H7 (cell line): ENCODE results near the gene AGMAT. TPM values are rescaled to one million over a fixed set of nuclear protein-coding genes. Genes with fewer than 3 reads are reported as not detected.
"Not testable (repeated sequence)": the region's sequence is repeated elsewhere in the genome, so short reads cannot be mapped to it uniquely, and the experiment has no call there.

Experiments used
- DNase-seq: peaks from one replicate; pipeline ENCODE4 v3.0.0; 2012
- H3K27me3 ChIP-seq: 2 replicates; pipeline ENCODE4 v1.6.0; 2011; ENCODE audit warnings: mild to moderate bottlenecking, low read length; ENCODE audit not compliant: control insufficient read depth, insufficient read depth
- H3K36me3 ChIP-seq: replicated peaks from 2 replicates; pipeline ENCODE4 v1.5.1; 2011; ENCODE audit warnings: low read length; ENCODE audit not compliant: control insufficient read depth, insufficient read depth
- H3K4me3 ChIP-seq: 2 replicates; pipeline ENCODE4 v1.5.1; 2011; ENCODE audit warnings: low read depth, mild to moderate bottlenecking, control low read depth, low read length, moderate library complexity; ENCODE audit not compliant: insufficient read depth
- total RNA-seq: library from RNA; depleted of rRNA; stranded (reverse); fragments of >200 nt; shearing (Covaris generic); gene quantifications from 2 replicates; pipeline ENCODE4 v1.2.3, GENCODE V29; 2014

Gene AGMAT
- total RNA-seq, 1 experiment from 2014 or later: 6.9 TPM

GRCh38 chr1:15618655-15619525 lies 34.0 kb upstream of the AGMAT start:
- Histone ChIP-seq H3K36me3 (no peaks in the 10 kb centered on the region), H3K4me3 (peak overlapping the region; percentile 98), H3K27me3 (no peaks in the 10 kb centered on the region)
- DNase-seq: no peak

- Histone ChIP-seq H3K36me3 (no peaks in the 10 kb centered on the region), H3K27me3 (no peaks in the 10 kb centered on the region), H3K4me3 (peak overlapping the region; percentile 98)
- DNase-seq: peak; percentile 43
These were observed 33.3 kb upstream of the AGMAT start for GRCh38 chr1:15618077-15618654.

- peak; percentile 97 for DNase-seq
- Histone ChIP-seq H3K36me3 (no peaks in the 10 kb centered on the region), H3K4me3 (peak within 1 kb of the TSS; percentile 98), H3K27me3 (no peaks in the 10 kb centered on the region)
These were observed 32.6 kb upstream of the AGMAT start, which contains the start of gene DDI2 for GRCh38 chr1:15617173-15618076. Gene DDI2 (plus strand): TSS chr1:15617458. CDS start chr1:15617671, 213 bp downstream.

GRCh38 chr1:15616373-15617172 lies 31.7 kb upstream of the AGMAT start:
- DNase-seq: peak; percentile 44
- peak overlapping the region; percentile 33 for H3K4me3 ChIP-seq
- no peaks in the 10 kb centered on the region for H3K27me3 ChIP-seq
- no peaks in the 10 kb centered on the region for H3K36me3 ChIP-seq

- H3K27me3 ChIP-seq: peaks cover 3% of the 10 kb centered on the region; the same call in 1 of the 2 replicates
- no peak for DNase-seq
- H3K36me3 ChIP-seq: no peaks in the 10 kb centered on the region
- H3K4me3 ChIP-seq: no peak overlapping the region
These were observed 25.3 kb upstream of the AGMAT start for GRCh38 chr1:15610167-15610566.

- Histone ChIP-seq H3K36me3 (no peaks in the 10 kb centered on the region), H3K27me3 (peaks cover 3% of the 10 kb centered on the region; the same call in 1 of the 2 replicates), H3K4me3 (no peak overlapping the region)
- DNase-seq: no peak
These were observed 24.8 kb upstream of the AGMAT start for GRCh38 chr1:15609631-15610030.

GRCh38 chr1:15605398-15606383 lies 20.8 kb upstream of the AGMAT start:
- no peak overlapping the region for H3K4me3 ChIP-seq
- peak; percentile 21 for DNase-seq
- H3K36me3 ChIP-seq: no peaks in the 10 kb centered on the region
- peaks cover 3% of the 10 kb centered on the region for H3K27me3 ChIP-seq

- H3K4me3 ChIP-seq, DNase-seq, H3K27me3 ChIP-seq, H3K36me3 ChIP-seq: not testable (repeated sequence)
These were observed 19.5 kb upstream of the AGMAT start for GRCh38 chr1:15604400-15604799.

GRCh38 chr1:15603966-15604282 lies 19.1 kb upstream of the AGMAT start:
- not testable (repeated sequence) for H3K36me3 ChIP-seq, H3K27me3 ChIP-seq, DNase-seq
- peak overlapping the region; percentile 33 for H3K4me3 ChIP-seq

- Histone ChIP-seq H3K27me3 (peaks cover 3% of the 10 kb centered on the region), H3K36me3 (no peaks in the 10 kb centered on the region), H3K4me3 (peak overlapping the region; percentile 68)
- peak; percentile 97 for DNase-seq
These were observed 18.5 kb upstream of the AGMAT start for GRCh38 chr1:15603050-15603965.

GRCh38 chr1:15598436-15598835 lies 13.6 kb upstream of the AGMAT start:
- no peak for DNase-seq
- H3K36me3 ChIP-seq: no peaks in the 10 kb centered on the region
- no peak overlapping the region for H3K4me3 ChIP-seq
- no peaks in the 10 kb centered on the region; the same call in 1 of the 2 replicates for H3K27me3 ChIP-seq

GRCh38 chr1:15595809-15596617 lies 11.2 kb upstream of the AGMAT start:
- DNase-seq: no peak
- Histone ChIP-seq H3K36me3 (no peaks in the 10 kb centered on the region), H3K27me3 (no peaks in the 10 kb centered on the region), H3K4me3 (no peak overlapping the region)
